Activated CD8-positive, alpha-beta memory T cell treated with anti-CD3 and anti-CD28 coated beads for 24 hours (primary cell): ENCODE results near the gene USP2.
"Not testable (repeated sequence)": the region's sequence is repeated elsewhere in the genome, so short reads cannot be mapped to it uniquely, and the experiment has no call there.

Source experiments
- DNase-seq: peaks from one replicate; pipeline ENCODE4 v3.0.0-alpha.2; 2020

The USP2 gene

DNA sequence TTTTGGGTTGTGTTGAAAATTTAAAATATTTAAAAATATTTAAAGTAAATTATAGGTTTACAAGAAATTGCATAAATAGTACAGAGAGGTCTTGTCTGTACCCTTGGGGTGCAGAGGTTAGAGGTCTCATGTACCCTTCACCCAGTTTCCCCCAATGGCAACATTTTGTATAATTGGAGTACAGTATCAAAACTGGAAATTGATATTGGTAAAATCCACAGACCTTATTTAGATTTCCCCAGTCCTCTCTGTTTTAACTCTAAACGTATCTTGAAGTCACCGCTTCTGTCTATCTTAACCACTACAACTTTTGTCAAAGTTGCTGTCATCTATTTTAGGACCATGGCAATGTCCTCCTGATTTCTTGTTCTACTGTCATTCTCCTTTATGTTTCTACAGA lies 30.6 kb upstream of the USP2 start:
- no peak for DNase-seq

DNA sequence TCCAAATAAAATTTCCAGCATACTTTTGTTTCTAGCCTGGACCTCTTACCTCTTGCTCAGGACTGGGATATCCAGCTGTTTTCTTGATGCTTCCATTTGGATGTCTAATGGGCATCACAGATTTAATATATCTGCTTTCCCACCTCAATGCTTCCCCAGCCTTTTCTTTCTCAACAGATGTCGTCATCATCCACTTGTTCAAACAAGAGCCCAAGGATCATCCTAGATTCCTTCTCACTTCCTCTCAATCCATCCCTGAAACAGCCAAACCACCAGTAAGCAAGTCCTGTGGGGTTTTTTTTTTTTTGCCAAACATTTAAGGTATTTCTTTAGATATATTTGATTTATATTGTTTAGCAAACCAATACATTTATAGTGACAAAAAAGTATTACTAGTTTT lies 29.0 kb upstream of the USP2 start:
- no peak for DNase-seq

DNA sequence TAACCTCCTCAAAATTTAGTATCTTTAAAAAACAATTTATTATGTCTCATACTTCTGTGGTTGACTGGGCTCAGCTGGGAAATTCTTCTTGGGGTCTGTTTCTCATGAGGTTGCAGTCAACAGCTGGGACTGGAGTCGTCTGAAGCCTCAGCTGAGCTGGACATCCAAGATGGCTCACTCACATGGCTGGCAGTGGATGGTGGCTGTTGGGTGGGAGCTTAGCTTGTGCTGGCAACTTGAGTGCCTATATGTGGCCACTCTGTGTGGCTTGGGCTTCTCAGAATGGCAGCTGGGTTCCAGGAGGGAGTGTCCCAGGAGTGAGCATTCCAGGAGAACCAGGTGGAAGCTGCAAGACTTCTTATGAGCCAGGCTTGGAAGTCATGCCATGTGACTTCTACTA lies 28.2 kb upstream of the USP2 start:
- DNase-seq: no peak

GRCh38 chr11:119406005-119406404 lies 24.5 kb upstream of the USP2 start:
- DNase-seq: no peak

DNA sequence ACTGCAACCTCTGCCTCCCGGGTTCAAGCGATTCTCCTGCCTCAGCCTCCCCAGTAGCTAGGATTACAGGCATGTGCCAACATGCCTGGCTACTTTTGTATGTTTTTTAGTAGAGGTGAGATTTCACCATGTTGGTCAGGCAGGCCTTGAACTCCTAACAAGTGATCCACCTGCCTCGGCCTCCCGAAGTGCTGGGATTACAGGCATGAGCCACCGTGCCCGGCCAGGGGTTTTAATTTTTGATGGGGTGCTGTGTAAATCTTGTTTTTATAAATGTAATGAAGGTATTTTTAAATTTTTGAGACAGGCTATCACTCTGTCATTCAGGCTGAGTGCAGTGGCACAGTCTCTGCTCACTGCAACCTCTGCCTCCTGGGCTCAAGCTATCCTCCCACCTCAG lies 24.0 kb upstream of the USP2 start:
- DNase-seq: not testable (repeated sequence)

DNA sequence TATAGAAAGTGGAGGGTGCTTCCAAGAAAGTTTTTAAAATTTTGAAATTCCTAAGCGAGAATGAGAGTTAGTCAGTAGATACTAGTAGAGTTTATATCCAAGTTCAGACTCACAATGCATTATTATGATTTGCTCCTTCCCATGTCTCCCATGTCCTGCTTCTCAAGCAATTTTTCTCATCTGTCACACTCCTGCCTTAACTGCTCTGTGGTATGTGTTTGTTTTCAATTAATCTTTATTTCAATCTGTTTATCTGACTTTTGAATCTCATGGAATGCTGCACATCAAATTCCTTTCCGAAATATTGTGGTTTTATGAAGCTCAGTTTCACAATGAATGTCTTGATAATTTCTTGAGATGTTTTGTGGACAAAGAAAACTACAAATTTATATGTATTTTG lies 23.4 kb upstream of the USP2 start:
- no peak for DNase-seq

DNA sequence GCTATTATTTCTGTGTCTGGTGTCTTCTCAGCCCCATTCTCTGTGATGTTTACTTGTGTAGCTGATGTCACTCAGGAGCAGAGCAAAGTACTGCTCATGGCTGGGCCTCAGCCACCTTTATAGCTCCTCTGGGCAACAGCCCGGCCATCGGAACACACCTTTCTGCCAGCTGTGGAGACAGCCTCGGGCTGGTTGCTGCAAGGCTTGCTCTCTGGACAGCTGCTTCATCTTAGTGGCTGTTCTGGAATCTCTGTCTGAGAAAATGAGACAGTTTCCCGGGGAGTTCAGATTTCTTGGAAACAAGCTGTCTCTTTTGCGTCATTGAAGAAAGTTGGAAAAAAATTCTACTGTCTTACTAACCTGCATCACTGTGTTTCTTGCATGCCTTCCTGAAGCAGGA lies 21.5 kb upstream of the USP2 start:
- DNase-seq: no peak

DNA sequence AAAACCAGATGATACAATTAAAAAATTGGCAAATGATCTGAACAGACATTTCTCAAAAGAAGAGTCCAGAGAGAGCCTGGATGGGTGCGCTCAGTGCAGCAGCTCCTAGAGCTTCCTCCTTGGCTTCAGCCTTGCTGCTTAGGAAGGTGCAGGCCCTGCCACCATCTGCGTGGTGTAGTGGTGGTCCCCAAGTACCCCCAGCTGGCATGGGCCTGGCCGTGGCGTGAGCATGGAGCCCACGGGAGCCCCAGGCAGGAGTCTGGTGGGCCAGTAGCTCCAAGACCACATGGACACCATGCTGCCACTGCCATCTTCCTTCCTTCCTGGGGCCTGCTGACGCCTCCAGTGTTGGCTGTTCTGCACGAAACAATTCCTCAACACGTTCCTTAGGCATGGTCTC lies 21.0 kb upstream of the USP2 start:
- DNase-seq: no peak

DNA sequence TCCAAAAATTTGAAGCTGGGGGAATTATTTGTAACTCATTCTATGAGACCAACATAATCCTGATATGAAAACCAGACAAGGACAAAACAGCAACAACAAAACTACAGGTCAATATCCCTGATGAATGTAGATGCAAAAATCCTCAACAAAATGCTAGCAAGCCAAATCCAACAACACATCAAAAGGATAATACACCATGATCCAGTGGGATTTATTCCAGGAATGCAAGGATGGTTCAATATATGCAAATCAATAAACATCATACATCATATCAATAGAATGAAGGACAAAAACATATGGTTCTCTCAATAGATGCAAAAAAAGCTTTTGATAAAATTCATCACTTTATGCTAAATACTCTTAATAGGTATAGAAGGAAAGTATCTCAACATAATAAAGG lies 19.4 kb upstream of the USP2 start:
- no peak for DNase-seq

DNA sequence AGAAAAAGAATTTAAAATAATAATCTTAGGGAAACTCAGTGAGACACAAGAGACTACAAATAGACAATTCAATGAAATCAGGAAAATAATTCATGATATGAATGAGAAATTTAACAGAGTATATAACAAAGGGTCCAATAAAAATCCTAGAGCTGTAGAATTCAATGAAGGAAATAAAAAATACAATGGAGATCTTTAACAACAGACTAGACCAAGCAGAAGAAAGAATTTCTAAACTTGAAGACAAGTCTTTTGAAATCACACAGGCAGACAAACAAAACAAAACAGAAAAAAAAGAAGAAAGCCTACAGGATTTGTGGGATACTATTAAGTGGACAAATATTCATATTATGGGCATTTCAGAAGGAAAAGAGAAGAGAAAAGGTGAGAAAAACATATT lies 16.2 kb upstream of the USP2 start:
- no peak for DNase-seq

- no peak for DNase-seq
These were observed 15.3 kb upstream of the USP2 start for GRCh38 chr11:119396835-119397234.

DNA sequence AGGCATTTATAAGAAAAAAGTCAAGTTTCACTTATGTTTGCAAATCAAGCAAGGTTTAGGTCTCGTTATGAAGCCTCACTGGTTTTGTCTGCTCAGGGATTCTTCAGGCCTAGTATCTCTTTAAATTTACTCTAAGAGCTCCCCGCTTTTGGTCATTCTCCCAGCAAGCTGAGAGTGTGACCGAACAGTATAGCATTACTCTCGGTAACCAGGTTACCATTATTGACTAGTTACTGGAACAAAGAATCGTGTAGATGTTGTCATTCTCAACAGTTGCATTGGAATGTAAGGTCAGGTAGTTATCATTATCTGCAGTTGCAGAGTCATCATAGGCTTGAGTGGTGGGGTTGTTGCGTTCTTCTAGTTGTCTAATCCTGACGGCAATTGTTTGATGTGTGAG lies 9.8 kb upstream of the USP2 start:
- DNase-seq: no peak

- DNase-seq: peak; percentile 56
These were observed 8.2 kb upstream of the USP2 start for GRCh38 chr11:119389611-119390254.

DNA sequence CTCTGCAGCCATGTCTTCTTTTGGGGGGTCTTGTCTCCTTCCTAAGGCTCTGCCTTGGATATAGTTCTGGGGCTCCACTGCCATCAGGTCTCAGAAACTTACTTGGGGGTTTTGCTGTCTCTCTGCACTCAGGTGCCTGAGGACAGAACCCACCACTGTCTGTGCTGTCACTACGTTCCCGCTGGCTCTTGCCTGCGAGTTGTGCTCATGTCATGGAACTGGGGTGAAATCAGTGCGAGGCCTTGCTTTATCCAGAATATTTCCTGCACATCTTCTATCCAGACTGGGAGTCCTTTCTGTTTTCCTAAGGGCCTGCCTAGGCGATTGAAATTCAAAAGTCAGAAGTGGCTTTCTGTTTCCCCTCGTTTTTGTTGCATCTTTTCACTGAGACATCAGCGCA lies 6.6 kb upstream of the USP2 start:
- DNase-seq: no peak

DNA sequence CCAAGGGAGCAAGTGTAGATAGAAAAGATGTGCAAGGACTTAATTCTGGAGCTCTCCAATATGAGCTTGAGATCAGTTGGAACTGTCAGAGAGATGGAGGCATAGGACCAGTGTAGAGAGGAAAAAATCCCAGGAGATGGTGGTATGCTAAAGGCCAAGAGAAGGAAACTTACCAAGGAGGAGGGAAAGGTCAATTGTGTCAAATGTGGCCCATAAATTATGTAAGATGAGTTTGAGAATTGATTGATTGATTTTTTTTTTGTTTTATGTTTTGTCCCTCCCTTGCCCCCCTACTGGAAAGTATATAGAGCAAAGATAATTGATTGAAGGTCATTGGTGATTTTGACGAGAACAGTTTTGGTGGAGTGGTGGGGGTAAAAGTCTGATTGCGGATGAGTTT lies 2.8 kb upstream of the USP2 start:
- no peak for DNase-seq

GRCh38 chr11:119382513-119382912 lies 1.0 kb upstream of the USP2 start:
- DNase-seq: not testable (repeated sequence)

GRCh38 chr11:119382101-119382500 lies 611 bp upstream of the USP2 start:
- DNase-seq: peak; percentile 57

GRCh38 chr11:119380827-119381180 lies 686 bp downstream of the USP2 start:
- peak; percentile 59 for DNase-seq

DNA sequence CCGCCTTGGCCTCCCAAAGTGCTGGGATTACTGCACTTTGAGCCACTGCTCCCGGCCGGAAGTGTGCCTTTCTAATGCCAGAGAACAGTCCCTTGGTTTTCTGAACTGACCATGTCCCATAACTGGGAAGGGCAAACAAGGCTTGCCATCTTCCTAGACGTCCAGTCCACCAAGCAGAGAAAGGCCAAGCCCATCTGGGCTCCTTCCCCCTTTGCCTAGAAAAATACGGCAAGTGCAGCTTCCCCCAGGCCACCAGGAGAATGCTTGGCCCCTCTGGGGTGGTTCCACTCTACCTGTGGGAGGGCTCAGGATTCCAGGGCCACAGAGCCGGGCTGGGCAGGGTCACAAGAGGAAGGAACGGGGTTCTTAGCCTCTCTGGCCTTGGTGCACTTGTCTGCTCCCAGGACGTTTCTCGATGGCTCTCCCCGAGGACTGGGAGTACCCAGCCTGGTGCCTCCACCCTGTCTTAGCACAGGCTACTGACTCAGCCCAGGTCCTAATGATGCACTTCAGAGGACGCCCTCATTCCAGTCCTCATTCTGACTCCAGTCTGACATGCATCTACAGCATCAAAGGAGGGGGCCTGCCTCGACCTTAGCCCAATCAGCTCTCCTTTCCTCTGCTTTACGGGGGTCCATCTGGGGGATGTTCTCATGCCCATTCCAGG lies 1.2 kb downstream of the USP2 start:
- DNase-seq: no peak

- no peak for DNase-seq
These were observed 2.5 kb downstream of the USP2 start for GRCh38 chr11:119378851-119379465.

DNA sequence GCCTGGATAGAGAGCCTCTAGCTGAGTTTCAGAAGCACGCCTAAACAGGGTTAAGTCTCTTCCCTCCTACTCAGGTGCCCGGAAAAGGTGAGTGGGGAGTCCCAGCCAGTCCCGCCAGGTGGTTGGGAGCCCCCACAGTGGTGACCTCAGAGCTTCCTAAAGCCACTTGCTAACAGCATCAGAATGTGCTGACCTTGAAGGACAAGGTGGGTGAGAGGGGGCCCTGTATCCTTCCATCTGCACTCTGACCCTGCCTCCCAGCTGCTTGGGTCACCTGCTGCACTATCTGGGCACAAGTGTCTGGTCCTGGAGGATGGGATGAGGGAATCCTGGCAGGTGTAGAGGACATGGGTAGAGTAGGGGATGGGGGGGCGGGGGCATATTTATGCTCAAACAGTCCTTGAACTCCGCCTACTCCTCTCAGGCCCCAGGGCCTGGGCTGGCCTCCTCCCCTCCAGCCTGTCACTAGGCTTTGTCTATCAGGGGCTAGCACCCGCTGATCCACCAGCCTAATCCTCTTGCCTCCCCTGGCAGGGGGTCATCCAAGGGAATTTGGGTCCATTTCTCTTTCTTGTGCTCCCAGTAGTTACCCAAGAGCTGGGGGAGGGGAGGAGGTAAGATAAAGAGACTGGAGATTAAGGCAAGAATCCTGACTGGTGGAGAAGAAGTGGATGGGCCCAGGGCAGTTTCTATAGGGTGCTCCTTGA lies 3.4 kb downstream of the USP2 start:
- DNase-seq: no peak

DNA sequence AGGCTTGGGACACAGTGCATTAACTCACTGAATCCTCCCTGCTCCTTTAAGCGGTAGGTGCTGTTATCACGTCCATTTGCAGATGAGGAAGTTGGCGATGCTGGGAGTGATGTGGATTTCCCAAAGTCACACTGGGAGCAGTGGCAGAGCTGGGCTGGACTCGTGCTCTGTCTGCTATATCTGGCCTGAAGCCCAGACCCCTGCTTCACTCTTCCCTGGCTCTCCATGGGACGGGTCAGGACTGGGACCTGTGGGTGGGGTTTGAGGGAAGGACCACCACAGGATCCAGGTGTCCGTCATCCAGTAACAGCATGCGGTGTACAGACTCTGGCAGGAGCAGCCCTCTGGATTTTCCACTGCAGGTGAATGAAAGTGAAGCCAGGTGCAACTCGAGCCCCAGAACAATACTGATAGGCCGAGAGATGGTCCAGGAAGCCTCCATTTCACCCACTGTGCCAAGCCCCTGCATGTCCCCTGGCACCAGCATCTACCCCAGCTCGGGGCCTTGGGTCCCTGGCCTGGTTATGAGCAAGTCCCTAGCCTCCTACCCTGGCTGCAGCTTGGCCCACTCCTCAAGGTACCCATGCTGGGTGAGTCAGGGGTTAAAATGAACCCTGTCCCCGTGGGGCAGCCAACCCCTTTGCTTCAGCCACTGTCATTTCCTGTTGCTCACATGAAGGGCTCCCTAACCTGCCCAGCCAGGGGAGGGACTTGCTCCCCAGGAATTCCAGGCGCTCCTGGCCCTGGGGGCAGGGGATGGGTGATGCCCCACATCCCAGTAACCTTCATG lies 4.2 kb downstream of the USP2 start:
- no peak for DNase-seq

DNA sequence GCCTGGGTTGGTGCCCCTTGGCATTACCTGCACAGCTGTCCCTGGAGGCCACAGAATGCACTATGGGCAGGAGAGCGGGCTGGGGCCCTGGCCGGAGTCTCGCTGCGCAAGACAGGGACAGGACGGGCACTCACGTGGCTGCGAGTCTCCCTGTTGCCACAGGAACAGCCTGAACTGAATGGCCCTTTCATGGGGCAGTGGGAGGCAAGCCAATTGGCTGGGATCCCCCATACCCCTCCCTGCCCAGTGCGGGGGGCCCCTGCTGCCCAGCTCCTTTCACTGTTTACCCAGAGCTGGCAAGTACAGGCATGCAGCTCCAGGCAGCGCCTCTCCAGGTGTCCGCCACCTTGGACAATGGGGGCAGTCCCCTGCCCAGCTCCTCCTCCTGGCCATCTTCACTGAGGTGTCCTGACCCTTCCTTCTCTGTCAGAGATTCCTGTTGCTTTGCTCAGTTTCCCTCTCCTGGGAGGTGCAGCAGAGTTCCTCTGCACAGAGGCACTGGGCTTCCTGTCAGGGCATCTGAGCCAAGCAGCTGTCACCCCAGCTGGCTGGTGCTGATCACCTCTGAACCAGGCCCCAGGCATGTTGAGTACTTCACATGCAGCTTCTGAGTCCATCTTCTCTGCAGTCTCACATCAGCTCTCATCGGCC lies 5.2 kb downstream of the USP2 start:
- DNase-seq: peak; percentile 52
